HEK293T (cell line): Measurements from ENCODE around the gene AKR1C3.
"Not testable (repeated sequence)": the region's sequence is repeated elsewhere in the genome, so short reads cannot be mapped to it uniquely, and the experiment has no call there.

Source experiments
- CTBP1 ChIP-seq: fragments of 450-650 bp; IDR thresholded peaks from 2 replicates; pipeline ENCODE4 v1.6.1; 2016; ENCODE audit warnings: borderline replicate concordance
- ELF4 ChIP-seq: fragments of 450-650 bp; IDR thresholded peaks from 2 replicates; pipeline ENCODE4 v1.6.1; 2017; ENCODE audit warnings: antibody characterized with exemption
- FOXA1 ChIP-seq: fragments of 450-650 bp; IDR thresholded peaks from 2 replicates; pipeline ENCODE4 v1.6.1; 2016; ENCODE audit warnings: mild to moderate bottlenecking
- FOXK2 ChIP-seq: fragments of 450-650 bp; IDR thresholded peaks from 2 replicates; pipeline ENCODE4 v1.6.1; 2016; ENCODE audit warnings: mild to moderate bottlenecking
- FOXM1 ChIP-seq: fragments of 450-650 bp; IDR thresholded peaks from 2 replicates; pipeline ENCODE4 v1.6.1; 2017; ENCODE audit warnings: mild to moderate bottlenecking, borderline replicate concordance
- HDGF ChIP-seq: fragments of 450-650 bp; IDR thresholded peaks from 2 replicates; pipeline ENCODE4 v1.6.1; 2017; ENCODE audit warnings: antibody characterized with exemption, borderline replicate concordance
- LEF1 ChIP-seq: fragments of 450-650 bp; IDR thresholded peaks from 2 replicates; pipeline ENCODE4 v1.6.1; 2017; ENCODE audit warnings: mild to moderate bottlenecking, borderline replicate concordance
- NFRKB ChIP-seq: fragments of 450-650 bp; IDR thresholded peaks from 2 replicates; pipeline ENCODE4 v1.6.1; 2016; ENCODE audit warnings: mild to moderate bottlenecking, moderate library complexity
- SP1 ChIP-seq: fragments of 450-650 bp; IDR thresholded peaks from 2 replicates; pipeline ENCODE4 v1.6.1; 2017
- SUZ12 ChIP-seq: fragments of 450-650 bp; IDR thresholded peaks from 2 replicates; pipeline ENCODE4 v1.6.1; 2016; ENCODE audit warnings: mild to moderate bottlenecking
- TARDBP ChIP-seq: fragments of 450-650 bp; IDR thresholded peaks from 2 replicates; pipeline ENCODE4 v1.6.1; 2016
- ZNF384 ChIP-seq: fragments of 450-650 bp; IDR thresholded peaks from 2 replicates; pipeline ENCODE4 v1.6.1; 2016
- TF ChIP-seq, protein P1 (sequence below): fragments of 450-650 bp; IDR thresholded peaks from 2 replicates; pipeline ENCODE4 v1.6.1; 2016

- not testable (repeated sequence) for TF ChIP-seq FOXA1, FOXK2, FOXM1, SUZ12, TARDBP, SP1, HDGF, ELF4, LEF1, ZNF384, CTBP1, NFRKB
- TF ChIP-seq, protein P1, sequence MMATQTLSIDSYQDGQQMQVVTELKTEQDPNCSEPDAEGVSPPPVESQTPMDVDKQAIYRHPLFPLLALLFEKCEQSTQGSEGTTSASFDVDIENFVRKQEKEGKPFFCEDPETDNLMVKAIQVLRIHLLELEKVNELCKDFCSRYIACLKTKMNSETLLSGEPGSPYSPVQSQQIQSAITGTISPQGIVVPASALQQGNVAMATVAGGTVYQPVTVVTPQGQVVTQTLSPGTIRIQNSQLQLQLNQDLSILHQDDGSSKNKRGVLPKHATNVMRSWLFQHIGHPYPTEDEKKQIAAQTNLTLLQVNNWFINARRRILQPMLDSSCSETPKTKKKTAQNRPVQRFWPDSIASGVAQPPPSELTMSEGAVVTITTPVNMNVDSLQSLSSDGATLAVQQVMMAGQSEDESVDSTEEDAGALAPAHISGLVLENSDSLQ, result not testable (repeated sequence)
Measured at GRCh38 chr10:5047055-5047454, 47.2 kb upstream of the AKR1C3 start.
